PFSK-1 (cell line): ENCODE data around the gene ANXA2.

Experiments
- FOXP2 ChIP-seq: optimal IDR thresholded peaks from 2 replicates; pipeline ENCODE3; 2011; ENCODE audit warnings: borderline replicate concordance, control low read depth, inconsistent platforms; ENCODE audit not compliant: insufficient read depth; ENCODE audit errors: extremely low read length, extremely low read depth
- POLR2AphosphoS5 ChIP-seq: IDR thresholded peaks from 2 replicates; pipeline ENCODE4 v1.6.1; 2012; ENCODE audit warnings: low read depth, mild to moderate bottlenecking, control low read depth, low read length, moderate library complexity
- TAF1 ChIP-seq: IDR thresholded peaks from 2 replicates; pipeline ENCODE4 v1.6.1; 2012; ENCODE audit warnings: low read length, control low read depth, borderline replicate concordance; ENCODE audit not compliant: insufficient read depth
- TF ChIP-seq, protein P1 (sequence below), 2 experiments: IDR thresholded peaks; 2 replicates each; pipeline versions ENCODE4 v1.6.1 to v1.8.0; 2011 to 2012; ENCODE audit warnings: low read depth in 2 of 2, low read length in 2 of 2, control low read depth in 1 of 2, inconsistent platforms in 1 of 2, mild to moderate bottlenecking in 1 of 2, moderate library complexity in 1 of 2; ENCODE audit not compliant: insufficient read depth in 1 of 2

GRCh38 chr15:60346077-60346476, 51.7 kb downstream of the ANXA2 start:
- no peak for TF ChIP-seq FOXP2
- TF ChIP-seq TAF1 = no peak
- TF ChIP-seq, protein P1, sequence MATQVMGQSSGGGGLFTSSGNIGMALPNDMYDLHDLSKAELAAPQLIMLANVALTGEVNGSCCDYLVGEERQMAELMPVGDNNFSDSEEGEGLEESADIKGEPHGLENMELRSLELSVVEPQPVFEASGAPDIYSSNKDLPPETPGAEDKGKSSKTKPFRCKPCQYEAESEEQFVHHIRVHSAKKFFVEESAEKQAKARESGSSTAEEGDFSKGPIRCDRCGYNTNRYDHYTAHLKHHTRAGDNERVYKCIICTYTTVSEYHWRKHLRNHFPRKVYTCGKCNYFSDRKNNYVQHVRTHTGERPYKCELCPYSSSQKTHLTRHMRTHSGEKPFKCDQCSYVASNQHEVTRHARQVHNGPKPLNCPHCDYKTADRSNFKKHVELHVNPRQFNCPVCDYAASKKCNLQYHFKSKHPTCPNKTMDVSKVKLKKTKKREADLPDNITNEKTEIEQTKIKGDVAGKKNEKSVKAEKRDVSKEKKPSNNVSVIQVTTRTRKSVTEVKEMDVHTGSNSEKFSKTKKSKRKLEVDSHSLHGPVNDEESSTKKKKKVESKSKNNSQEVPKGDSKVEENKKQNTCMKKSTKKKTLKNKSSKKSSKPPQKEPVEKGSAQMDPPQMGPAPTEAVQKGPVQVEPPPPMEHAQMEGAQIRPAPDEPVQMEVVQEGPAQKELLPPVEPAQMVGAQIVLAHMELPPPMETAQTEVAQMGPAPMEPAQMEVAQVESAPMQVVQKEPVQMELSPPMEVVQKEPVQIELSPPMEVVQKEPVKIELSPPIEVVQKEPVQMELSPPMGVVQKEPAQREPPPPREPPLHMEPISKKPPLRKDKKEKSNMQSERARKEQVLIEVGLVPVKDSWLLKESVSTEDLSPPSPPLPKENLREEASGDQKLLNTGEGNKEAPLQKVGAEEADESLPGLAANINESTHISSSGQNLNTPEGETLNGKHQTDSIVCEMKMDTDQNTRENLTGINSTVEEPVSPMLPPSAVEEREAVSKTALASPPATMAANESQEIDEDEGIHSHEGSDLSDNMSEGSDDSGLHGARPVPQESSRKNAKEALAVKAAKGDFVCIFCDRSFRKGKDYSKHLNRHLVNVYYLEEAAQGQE (IDR thresholded peaks at IDR 0.05; ENCODE audit: insufficient read depth in 1 of 2, low read depth in 2 of 2, low read length in 2 of 2) = no peak
- no peak for TF ChIP-seq POLR2AphosphoS5
